Epithelial cell of proximal tubule (primary cell): ENCODE results near the gene TADA1. TPM values are rescaled to one million over a fixed set of nuclear protein-coding genes. Genes with fewer than 3 reads are reported as not detected.
A peak's percentile ranks its signal among the peaks of the same experiment; 100 is the strongest.

Experiments
- DNase-seq: peaks from one replicate; pipeline ENCODE4 v3.0.0-alpha.2; 2011; ENCODE audit warnings: low read depth
- H3K4me3 ChIP-seq: 2 replicates; pipeline ENCODE4 v1.5.1; 2011; ENCODE audit warnings: low read depth, mild to moderate bottlenecking, low read length
- CTCF ChIP-seq: conservative IDR thresholded peaks from 2 replicates; pipeline ENCODE4 v1.5.1; 2012; ENCODE audit warnings: low read depth, mild to moderate bottlenecking, low read length
- total RNA-seq: library from RNA; depleted of rRNA; stranded (reverse); fragments of >200 nt; gene quantifications from 2 replicates; pipeline ENCODE4 v1.2.3, GENCODE V29; 2015

Gene TADA1
- total RNA-seq, 1 donor from 2014 or later, result 21.1 TPM

- no peak overlapping the region for H3K4me3 ChIP-seq
- no peak for TF ChIP-seq CTCF
- DNase-seq, result no peak
Observed at GRCh38 chr1:166907051-166907450, 31.0 kb upstream of the TADA1 start.

GRCh38 chr1:166906647-166907046 lies 30.6 kb upstream of the TADA1 start:
- no peak overlapping the region for H3K4me3 ChIP-seq
- DNase-seq, result no peak
- no peak for TF ChIP-seq CTCF

- peak; percentile 63 for DNase-seq
- no peak overlapping the region for H3K4me3 ChIP-seq
- TF ChIP-seq CTCF, result no peak
Observed at GRCh38 chr1:166905900-166906299, 29.8 kb upstream of the TADA1 start.

GRCh38 chr1:166905136-166905535 lies 29.1 kb upstream of the TADA1 start:
- H3K4me3 ChIP-seq, result no peak overlapping the region
- DNase-seq, result no peak
- TF ChIP-seq CTCF, result no peak

- H3K4me3 ChIP-seq, result no peak overlapping the region
- peak; percentile 76 for DNase-seq
- no peak for TF ChIP-seq CTCF
Observed at GRCh38 chr1:166903232-166903631, 27.2 kb upstream of the TADA1 start.

- DNase-seq, result no peak
- TF ChIP-seq CTCF, result no peak
- no peak overlapping the region for H3K4me3 ChIP-seq
Observed at GRCh38 chr1:166902279-166902678, 26.2 kb upstream of the TADA1 start.

- H3K4me3 ChIP-seq, result no peak overlapping the region
- no peak for DNase-seq
- TF ChIP-seq CTCF, result no peak
Observed at GRCh38 chr1:166900987-166901386, 24.9 kb upstream of the TADA1 start.
